Stimulated activated CD8-positive, alpha-beta memory T cell treated with anti-CD3 and anti-CD28 coated beads, Interleukin-15, amount 100 ng/mL, for 1 hour (primary cell): ENCODE measurements around the gene IFRD1.

Source experiments
- DNase-seq: peaks from one replicate; pipeline ENCODE4 v3.0.0-alpha.2; 2020; ENCODE audit warnings: low read depth

Gene IFRD1

GRCh38 chr7:112449902-112450806 lies at the start of gene IFRD1:
Gene IFRD1, plus strand, starts transcription at chr7:112450460. Its CDS starts 229 bp downstream, at chr7:112450689.
- peak; percentile 99 for DNase-seq

- DNase-seq, result no peak
Measured at GRCh38 chr7:112404321-112404720, 45.9 kb upstream of the IFRD1 start.

GRCh38 chr7:112405286-112405685 lies 45.0 kb upstream of the IFRD1 start:
- DNase-seq, result no peak

- DNase-seq, result no peak
Measured at GRCh38 chr7:112407261-112407660, 43.0 kb upstream of the IFRD1 start.

- DNase-seq, result no peak
Measured at GRCh38 chr7:112410092-112410491, 40.2 kb upstream of the IFRD1 start.

- DNase-seq, result no peak
Measured at GRCh38 chr7:112411186-112411795, 39.0 kb upstream of the IFRD1 start.

- no peak for DNase-seq
Measured at GRCh38 chr7:112414855-112415490, 35.3 kb upstream of the IFRD1 start.

- DNase-seq, result no peak
Measured at GRCh38 chr7:112416127-112416526, 34.1 kb upstream of the IFRD1 start.

- no peak for DNase-seq
Measured at GRCh38 chr7:112419543-112420130, 30.6 kb upstream of the IFRD1 start.

GRCh38 chr7:112420236-112420861 lies 29.9 kb upstream of the IFRD1 start:
- no peak for DNase-seq

- DNase-seq, result no peak
Measured at GRCh38 chr7:112421666-112422486, 28.4 kb upstream of the IFRD1 start.

- DNase-seq, result no peak
Measured at GRCh38 chr7:112422842-112423496, 27.3 kb upstream of the IFRD1 start.

GRCh38 chr7:112423987-112424386 lies 26.3 kb upstream of the IFRD1 start:
- no peak for DNase-seq

- DNase-seq, result no peak
Measured at GRCh38 chr7:112427984-112428383, 22.3 kb upstream of the IFRD1 start.

- no peak for DNase-seq
Measured at GRCh38 chr7:112428715-112429114, 21.5 kb upstream of the IFRD1 start.

GRCh38 chr7:112430649-112431048 lies 19.6 kb upstream of the IFRD1 start:
- DNase-seq, result no peak

- DNase-seq, result no peak
Measured at GRCh38 chr7:112431803-112432202, 18.5 kb upstream of the IFRD1 start.

GRCh38 chr7:112433289-112433688 lies 17.0 kb upstream of the IFRD1 start:
- no peak for DNase-seq

GRCh38 chr7:112437072-112437471 lies 13.2 kb upstream of the IFRD1 start:
- no peak for DNase-seq

- DNase-seq, result no peak
Measured at GRCh38 chr7:112439476-112439875, 10.8 kb upstream of the IFRD1 start.

GRCh38 chr7:112442210-112442609 lies 8.1 kb upstream of the IFRD1 start:
- DNase-seq, result no peak
